Superior temporal gyrus (tissue), 1 donor: ENCODE data around the gene CCDC33.

ENCODE experiments used
- DNase-seq: peaks from one replicate; pipeline ENCODE4 v3.0.0-alpha.2; 2016; ENCODE audit errors: extremely low spot score

CCDC33 gene

DNA sequence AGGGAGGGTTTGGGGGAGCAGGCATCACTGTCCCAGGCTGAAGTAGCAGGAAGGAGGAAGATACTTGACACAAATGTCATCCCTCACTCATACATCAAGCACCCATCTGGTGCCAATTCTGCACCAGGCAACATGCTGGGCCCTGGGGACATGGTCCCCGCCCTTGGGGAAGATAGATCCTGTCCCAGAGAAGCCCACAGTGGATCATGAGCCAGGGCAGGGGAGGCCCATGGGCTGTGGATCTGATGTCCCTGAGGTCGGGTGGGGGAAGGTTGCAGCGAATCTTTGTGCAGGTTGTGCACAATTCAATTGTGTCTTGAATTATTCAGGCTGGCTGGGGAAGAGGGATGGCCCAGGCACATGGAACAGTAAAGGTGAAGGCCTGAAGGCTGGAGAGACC, 6.4 kb upstream of the CCDC33 start:
- DNase-seq = no peak

DNA sequence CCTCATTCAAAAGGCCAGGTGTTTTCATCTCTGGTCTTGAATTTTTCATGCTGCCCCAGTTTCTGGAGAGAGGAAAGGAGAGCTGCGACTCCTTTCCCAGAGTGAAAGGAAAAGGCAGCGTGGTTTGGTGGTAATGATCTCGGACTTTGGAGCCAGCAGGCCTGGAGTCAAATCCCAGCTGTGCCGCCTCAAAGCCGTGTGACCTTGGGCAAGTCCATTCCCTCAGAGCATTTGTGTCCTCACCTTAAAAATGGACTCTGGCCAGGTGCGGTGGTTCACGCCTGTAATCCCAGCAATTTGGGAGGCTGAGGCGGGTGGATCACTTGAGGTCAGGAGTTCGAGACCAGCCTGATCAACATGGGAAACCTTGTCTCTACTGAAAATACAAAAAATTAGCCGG, 4.7 kb upstream of the CCDC33 start:
- DNase-seq = no peak

DNA sequence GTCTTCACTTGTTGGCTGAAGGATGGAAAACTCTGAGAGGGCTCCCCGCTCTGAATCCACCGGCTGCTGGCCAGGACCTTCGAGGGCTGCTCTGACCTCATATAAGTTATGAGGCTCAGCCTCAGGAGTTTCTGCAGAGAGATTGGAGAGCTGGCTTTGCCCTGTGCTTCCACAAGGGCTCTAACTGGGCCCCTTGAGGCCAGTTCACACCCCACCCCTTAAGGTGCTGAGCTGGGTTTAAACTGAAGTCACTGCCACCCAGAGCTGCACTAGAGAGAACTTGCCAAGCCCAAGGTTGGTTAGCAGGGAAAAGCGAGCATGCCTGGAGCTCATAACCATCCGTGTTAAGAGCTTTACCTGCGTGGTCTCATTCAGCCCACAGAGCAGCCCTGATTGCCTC, 2.8 kb upstream of the CCDC33 start:
- DNase-seq = no peak

DNA sequence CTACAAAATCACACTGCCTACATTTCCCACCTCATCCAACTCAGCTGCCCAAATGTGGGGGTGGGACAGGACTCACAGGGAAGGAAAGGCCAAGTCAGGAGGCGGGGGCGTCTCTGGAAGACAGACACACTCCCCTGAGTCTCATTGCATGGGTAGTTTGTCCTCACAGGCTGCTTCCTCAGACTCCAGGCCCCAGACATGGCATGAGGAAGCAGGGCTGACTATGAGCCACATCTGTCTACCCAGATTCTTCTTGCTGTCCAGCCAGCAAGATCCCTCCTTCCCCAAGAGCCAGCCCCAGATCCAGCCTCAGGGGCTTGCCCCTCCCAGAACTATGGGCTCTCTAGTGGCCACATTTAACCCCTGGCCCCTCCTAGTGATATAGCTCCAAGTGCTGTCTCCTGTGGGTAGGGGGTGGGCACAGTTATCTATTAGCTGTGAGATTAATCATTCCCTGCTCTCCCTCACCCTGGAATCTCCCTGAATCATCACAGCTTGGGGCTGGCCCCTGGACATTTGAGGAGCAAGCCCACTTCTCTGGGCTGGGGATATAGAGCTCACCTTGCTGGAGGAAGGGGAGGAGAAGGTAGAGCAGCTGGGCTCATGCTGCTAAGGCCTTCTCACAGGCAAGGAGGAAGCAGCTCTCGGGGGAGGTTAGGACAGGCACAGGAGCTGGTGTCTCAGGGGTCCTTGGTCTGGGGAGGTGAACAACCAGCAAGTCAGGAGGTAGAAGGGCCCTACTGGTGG, 2.1 kb upstream of the CCDC33 start:
- DNase-seq = no peak

DNA sequence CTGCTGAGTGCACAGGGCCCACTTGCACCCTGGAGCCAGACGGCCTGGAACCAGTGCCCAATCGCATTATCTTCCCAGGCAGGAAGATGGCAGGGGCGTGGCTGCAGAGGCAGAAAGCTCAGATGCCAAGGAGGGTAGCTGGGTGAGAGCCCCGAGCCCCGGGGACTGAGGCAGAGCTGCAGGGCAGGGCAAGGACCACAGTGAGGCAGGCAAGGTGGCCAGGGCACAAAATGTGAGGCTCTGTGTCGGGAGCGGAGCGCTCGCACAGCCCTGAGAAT, 1.6 kb upstream of the CCDC33 start:
- no peak for DNase-seq

DNA sequence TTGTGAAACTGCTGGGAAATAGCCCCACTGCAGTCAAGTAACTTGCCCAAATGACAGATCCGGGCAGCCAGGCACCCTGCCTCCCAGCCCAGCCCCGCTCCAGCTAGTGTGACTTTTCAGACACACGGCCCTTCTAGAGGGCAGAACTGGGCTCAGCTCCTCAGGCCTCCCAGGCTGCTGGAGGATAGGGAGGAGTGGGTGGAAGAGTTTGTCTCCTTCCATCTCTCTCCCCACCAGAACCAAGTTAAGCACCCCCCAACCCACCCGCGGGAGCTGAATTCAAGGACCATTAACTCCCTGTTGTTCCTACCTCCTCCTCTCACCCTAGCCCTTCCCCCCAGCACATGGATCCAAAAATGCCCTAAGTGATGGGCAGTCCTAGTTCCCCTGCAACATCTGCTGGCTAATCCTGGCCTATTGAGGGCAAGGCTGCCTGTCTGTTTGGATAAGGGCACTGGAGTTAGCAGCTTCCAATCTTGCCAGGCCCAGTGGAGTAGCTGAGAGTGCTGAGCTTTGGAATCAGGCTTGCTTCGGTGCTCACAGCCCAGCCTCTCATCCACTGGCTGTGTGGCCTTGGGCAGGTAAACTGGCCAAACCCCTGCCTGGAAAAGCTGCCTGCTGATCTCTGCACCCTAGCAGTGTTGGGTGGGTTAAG, 3.1 kb downstream of the CCDC33 start:
- DNase-seq = no peak

DNA sequence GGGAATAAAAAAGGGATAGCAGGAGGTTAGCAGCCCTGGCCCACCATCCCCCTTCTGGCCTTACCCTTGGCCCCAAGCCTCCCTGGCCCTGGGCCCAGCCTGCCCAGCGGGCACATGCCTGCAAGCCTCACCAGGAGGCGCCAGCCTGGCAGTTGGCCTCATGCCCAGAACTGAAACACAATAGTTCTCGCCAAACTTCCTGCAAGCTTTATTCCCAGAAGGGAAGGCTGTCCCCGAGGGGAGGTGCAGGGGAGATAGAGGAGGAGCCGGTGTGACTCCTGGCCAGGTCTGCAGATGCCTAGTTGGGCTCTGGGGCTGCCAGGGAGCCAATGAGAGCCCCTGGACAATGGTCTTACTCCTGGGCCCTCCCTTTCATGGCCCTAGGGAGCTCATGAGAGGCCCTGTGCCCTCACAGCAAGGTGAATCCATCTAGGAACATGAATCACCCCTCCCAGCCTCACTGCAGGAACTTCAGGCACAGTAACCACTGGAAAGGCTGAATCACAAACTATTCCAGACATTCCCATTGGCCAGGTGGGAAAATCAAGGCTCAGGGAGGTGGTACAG, 4.0 kb downstream of the CCDC33 start:
- peak; percentile 90 for DNase-seq

DNA sequence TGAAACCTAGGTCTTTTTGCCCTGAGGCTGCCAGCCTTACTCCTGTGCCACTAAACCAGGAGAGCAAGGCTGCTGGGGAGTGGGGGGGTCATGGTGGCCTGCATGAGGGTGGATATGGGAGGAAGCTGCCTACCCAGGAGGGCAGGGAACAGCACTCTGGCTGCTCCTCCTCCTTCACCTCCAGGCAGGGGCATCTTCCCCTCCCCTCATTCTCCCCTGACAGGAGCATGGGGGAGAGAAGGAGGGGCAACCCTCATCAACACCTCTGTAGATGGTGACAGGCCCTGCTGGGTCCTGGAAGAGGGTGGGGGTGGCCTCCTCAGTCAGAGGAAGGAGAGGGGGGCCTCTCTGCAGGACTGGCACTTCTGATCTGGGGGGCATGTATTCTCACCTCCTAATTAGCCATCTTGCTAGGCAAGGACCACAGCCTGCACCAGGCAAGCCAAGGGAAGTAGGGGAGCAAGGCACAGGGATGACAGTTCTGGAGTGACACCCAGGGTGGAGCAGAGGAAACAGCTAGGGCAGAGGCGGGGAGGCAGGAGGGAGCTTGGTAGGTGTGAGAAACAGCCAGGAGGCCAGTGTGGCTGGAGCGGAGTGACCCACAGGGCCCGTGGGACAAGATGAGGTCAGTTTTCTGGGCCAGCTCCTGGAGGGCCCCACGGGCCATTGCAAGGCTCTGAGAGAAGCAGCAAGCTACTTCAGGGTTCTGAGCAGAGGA, 4.9 kb downstream of the CCDC33 start:
- no peak for DNase-seq

DNA sequence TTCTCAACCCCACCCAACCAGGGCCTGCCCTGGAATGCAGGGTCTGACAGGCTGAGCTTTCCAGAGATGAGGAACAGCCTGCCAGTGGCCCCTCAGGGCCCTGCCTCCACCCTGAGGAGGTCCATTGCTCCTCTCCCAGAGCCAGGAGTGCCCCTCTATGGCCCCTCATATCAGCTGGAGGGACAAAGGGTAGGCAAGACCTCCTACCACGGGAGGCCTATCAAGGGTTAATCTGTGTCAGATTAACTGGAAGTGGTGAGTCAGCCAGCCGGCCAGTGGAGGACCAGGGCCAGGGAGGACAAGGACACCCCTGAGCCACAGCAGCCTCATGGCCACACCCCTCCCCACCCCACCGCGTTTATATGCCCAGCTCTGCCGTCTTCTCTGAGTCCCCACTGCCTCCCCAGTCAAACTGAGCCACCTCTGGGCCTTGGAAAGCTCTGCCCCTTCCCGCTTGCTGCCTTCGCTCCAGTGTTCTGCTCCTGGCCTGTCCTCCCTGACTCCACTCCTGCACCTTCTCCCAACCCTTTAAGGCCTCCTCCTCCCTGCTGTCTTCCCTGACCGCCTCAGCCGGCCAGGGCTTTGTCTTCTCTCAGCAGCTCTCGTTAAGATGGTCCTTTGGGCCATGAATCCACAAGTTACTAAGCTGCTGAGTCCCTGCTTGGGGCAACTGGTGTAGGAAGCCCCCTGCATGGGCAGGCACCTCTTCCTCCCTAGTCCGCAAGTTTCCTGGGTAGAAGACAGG, 6.5 kb downstream of the CCDC33 start:
- DNase-seq = no peak

DNA sequence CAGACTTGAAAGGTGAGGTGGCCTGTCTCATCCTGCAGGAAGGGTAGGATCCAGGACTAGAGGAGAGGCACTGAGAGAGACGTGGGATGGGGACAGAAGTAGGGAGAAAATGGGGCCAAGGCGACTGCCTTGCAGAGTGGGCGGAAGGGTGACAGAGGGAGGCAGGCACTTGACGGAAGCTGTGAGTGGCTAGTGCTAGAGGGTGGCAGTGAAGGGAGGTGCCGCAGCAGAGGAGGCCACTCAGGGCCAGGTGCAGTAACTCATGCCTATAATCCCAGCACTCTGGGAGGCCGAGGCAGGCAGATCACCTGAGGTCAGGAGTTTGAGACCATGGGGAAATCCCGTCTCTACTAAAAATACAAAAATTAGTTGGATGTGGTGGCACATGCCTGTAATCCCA, 7.3 kb downstream of the CCDC33 start:
- DNase-seq = no peak

DNA sequence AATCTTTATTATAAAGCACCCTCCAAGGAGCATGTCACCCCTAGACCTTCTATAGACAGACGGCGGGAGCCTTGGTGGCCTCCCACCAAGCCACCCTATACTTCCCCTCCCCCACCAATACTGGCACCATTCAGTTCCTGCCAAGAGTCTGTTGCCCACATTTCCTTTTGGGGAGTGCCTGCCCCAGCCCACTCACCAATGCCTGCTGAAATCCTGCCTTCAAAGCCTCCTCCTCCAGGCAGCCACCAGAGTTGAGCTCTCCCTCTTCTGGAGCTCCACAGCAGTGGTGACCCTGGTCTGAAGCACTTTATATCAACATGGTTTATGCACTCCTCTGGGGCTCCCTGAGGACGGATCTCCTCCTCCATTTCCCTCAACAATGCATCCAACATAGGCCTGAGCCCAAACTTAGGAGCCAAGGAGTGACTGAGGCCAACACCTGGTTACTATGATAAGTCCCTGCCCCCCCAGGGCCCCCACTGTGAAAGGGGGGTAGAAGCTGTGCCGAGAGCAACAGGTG, 8.8 kb downstream of the CCDC33 start:
- no peak for DNase-seq

DNA sequence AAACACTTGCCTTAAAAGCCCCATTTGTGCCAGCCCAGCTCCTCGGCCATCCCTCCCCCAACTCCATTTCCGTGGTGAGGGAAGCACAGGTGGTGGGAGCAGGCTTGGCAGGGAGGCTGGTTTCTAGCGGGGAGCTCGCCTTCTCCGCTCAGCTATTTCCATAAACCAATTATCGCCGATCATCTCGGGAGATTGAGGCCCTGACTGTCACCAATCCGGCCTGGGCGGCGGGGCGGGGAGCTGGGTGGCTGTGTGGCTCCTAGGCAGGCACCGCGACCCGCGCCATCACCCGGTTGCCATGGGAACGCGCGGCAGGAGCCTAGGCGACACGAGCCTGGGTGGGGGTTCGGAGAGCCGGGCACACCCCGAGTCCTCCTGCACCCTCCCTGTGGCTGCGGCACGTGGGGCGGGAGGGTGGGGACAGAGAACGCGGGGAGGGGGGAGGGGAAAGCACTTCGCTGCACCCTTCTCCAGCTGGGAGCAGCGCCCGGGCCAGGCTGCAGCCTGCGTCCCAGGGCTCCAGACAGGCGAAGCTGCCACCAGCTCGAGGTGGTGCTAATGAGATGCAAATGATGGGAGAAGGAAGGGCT, 9.3 kb downstream of the CCDC33 start:
- DNase-seq = no peak

DNA sequence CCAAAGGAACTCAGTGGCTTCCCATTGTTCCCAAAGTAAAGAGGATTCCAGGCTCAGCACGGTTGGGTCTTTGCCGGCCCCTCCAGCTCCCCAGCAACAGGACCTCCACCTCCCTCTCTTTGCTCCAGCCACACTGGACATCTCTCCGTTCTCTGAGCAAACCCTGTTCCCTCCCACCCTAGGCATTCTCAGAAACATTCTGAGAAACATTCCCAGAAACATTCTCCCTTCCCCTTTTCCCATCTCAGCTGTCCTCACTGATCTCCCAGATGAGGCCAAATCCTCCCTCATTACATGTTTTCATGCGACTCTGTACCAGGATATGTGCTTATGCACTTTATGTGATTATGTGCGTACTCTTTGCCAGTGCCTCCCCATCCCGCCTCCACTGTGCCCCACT, 14.1 kb downstream of the CCDC33 start:
- no peak for DNase-seq

DNA sequence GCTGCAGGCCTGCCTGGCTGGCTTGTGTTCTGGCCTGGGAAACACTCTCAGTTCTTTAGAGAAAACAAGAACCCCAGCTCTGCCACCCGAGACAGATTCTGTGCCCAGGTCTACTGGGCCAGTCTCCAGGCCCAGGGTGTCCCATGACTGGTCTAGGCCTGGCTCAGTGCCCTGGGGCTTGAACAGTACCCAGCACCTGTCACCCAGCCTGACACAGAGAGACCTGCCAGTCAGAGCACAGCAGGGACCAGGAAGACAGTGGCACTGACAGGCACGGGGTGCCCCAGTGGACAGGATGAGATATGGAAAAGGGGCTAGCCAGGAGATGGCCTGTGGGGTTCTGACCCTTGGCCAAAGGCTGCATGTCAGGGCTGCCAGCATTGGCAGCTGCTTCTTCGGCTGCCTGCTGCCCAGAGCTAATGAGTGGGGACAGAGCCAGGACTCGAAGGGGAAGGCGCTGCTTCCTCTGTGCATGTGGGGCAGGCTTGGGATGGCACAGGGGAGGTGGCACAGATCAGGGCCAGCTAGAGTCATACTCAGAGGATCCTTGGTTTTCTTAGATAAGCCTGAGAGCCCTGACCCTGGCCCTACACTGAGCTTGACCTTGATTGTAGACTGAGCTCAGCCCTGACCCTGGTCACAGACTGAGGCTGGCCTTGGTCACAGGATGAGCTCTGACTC, 15.1 kb downstream of the CCDC33 start:
- peak; percentile 73 for DNase-seq

DNA sequence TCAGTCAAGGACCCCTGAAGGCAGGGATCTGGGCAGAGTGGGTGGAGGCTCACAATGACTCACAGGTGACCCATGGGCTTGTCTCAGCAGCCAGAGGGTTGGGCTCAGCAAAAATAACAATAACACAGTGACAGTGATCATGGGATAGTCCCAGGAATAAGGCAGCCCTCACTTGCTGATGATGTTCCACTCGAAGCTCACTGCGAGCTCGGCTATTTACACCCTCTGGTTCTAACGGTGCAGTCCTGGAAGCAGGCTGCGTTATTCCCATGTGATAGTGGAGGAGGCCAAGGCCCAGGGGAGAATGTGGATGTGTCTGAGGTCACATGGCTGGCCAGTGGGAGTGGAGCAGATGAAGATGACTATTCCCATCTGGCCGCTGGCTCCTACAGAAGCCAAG, 16.2 kb downstream of the CCDC33 start:
- DNase-seq = no peak

DNA sequence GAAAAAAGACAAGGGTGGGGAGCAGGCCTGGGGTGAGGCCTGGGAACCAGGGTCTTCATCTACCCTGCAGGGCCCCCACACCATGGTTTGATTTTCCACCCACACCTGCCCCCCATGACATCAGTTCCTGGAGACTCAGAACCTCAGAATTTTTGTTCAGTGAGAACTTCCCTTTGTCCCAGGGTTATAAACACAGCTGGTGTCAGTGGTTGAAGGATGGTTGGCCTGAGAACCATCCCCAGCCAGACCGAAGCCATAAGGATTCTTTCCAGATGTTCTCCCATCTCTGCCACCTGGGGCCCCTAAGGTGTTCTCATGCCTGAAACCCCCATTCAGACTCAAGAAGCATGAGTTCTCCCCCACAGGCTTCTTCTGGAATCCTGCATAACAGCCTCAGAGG, 16.6 kb downstream of the CCDC33 start:
- no peak for DNase-seq

DNA sequence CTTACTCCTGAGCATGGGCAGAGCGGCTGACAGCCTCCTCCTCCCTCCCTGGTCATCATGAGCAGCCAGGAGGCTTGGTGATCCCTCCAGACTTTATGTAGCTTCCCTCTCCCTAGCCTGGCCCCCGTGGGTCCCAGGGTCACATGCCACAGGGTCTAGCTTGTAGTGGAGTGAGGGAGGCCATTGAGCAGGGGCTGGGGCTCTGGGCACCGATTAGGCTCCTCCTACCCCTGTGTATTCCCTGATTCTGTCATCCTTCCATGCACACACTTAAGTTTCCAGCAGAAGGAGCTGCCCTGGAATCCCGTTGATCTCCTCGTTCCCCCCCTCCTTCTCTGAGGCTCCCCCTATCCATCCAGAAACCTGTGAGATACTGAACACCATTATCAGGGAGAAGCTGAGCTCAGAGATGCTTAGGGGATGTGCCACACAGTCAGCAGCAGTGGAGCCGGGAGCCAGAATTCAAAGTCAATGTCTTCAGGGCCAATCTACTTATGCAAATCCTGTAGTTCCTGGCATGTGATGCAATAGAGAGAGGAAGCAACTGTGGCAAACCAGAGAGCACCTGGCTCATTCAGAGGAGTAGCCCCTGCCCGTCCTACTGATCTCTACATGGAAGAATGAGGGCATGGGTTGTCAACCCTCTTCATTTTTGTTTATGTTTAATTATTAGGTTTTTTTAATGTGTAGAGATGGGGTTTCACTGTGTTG, 17.2 kb downstream of the CCDC33 start:
- DNase-seq = no peak

DNA sequence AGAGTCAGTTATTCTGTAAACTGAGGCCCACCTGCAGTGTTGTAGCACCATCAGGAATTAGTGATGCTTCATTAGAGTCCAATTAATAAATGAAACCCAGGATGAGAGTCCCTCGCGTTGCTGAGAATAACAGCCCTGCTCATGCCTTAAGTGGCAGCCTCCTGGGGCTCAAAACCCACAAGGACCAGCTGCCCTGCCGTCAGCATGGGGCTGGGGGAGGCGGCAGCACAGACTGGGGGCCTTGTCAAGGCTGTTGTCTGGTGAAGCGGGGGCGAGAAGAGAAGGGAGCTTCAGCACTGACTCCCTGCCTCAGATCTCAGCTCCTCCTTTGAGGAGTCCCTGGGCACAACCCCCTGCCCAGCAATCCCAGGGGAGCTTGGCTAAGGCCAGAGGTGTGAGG, 21.0 kb downstream of the CCDC33 start:
- DNase-seq = no peak

DNA sequence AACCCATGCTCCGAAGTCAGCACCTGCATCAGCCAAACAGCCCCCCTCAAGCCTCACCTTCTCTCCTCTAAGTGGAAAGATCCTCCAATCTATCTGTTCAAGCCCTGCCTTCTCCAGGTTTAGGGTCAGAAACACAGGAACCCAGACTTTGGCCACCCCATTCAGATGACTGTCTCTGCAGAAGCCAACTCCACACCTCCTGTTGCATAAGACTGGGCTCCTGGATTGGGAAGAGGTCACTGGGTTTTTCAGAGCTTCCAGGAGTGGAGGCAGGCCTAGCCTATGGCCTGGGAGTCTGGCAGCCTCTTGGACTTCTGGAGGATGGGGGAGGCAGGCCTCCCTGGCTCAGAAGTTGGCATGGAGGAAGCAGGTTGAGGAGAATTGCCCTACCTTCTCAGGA, 21.5 kb downstream of the CCDC33 start:
- DNase-seq = no peak
